Mucosa of rectum (tissue), 2 donors: Measurements from ENCODE around the gene GOLGA6B.
"Not testable (repeated sequence)": the region's sequence is repeated elsewhere in the genome, so short reads cannot be mapped to it uniquely, and the experiment has no call there.

Source experiments
- H3K27ac ChIP-seq, 2 donors: one replicate each; pipeline ENCODE4 v1.7.0; 2013; ENCODE audit warnings: inconsistent platforms in 2 of 2, low read depth in 2 of 2, low read length in 2 of 2
- H3K27me3 ChIP-seq, 2 donors: one replicate each; pipeline ENCODE4 v1.7.0; 2013; ENCODE audit warnings: low read length in 2 of 2; ENCODE audit not compliant: control insufficient read depth in 2 of 2, insufficient read depth in 2 of 2
- H3K36me3 ChIP-seq, 2 donors: one replicate each; pipeline ENCODE4 v1.7.0; 2013; ENCODE audit warnings: low read length in 2 of 2; ENCODE audit not compliant: control insufficient read depth in 2 of 2, insufficient read depth in 2 of 2
- H3K4me1 ChIP-seq, 2 donors: one replicate each; pipeline ENCODE4 v1.7.0; 2013; ENCODE audit warnings: low read length in 2 of 2, mild to moderate bottlenecking in 1 of 2; ENCODE audit not compliant: control insufficient read depth in 2 of 2, insufficient read depth in 2 of 2
- H3K4me3 ChIP-seq, 2 donors: one replicate each; pipeline ENCODE4 v1.7.0; 2013; ENCODE audit warnings: low read length in 2 of 2
- H3K9ac ChIP-seq, 2 donors: one replicate each; pipeline ENCODE4 v1.7.0; 2013; ENCODE audit warnings: low read length in 2 of 2, low read depth in 1 of 2, mild to moderate bottlenecking in 1 of 2
- H3K9me3 ChIP-seq, 2 donors: one replicate each; pipeline ENCODE4 v1.7.0; 2013; ENCODE audit warnings: low read length in 2 of 2; ENCODE audit not compliant: control insufficient read depth in 2 of 2
- donor health status: healthy.
- donor health status: Normal muscosa, but diverticular disease.

The GOLGA6B gene

DNA sequence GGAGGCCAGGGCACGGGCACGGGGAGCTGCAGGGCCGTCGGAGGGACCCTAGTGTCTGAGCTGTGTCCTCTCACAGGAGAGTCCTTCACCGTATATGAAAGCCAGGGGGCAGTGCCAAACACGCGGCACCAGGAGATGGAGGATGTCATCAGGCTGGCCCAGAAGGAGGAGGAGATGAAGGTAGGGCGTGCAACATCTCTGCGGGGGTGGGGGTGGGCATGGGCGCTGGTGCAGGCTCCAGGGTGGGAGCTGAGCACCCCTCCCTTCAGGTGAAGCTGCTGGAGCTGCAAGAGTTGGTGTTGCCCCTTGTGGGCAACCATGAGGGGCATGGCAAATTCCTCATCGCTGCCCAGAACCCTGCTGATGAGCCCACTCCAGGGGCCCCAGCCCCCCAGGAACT is 11.2 kb downstream of the GOLGA6B start:
- not testable (repeated sequence) for H3K9me3 ChIP-seq

DNA sequence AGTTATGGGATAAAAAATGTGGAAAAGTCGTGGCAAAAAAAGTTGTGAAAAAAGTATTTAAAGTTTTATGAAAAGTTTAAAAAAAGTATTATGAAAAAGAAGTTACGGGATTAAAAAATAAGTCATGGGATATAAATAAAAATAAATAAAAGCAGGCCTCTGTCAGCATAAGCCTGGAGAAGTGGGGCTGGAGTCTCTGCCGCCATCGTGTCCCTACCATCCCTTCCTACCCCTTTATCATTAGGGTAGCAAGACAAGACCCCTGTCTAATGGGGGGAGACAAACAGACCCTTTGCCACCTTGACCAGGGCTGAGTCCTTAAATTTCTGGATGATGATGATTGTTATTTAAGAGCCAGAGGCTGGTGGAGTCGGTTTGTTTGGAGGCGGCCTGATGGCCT is 15.3 kb downstream of the GOLGA6B start:
- not testable (repeated sequence) for H3K4me1 ChIP-seq, H3K27me3 ChIP-seq, H3K36me3 ChIP-seq, H3K27ac ChIP-seq, H3K4me3 ChIP-seq, H3K9ac ChIP-seq, H3K9me3 ChIP-seq

More for the DNA sequence above, 11.2 kb downstream of the GOLGA6B start:
- H3K9ac ChIP-seq, H3K36me3 ChIP-seq, H3K27me3 ChIP-seq, H3K27ac ChIP-seq, H3K4me3 ChIP-seq, H3K4me1 ChIP-seq: not testable (repeated sequence)

DNA sequence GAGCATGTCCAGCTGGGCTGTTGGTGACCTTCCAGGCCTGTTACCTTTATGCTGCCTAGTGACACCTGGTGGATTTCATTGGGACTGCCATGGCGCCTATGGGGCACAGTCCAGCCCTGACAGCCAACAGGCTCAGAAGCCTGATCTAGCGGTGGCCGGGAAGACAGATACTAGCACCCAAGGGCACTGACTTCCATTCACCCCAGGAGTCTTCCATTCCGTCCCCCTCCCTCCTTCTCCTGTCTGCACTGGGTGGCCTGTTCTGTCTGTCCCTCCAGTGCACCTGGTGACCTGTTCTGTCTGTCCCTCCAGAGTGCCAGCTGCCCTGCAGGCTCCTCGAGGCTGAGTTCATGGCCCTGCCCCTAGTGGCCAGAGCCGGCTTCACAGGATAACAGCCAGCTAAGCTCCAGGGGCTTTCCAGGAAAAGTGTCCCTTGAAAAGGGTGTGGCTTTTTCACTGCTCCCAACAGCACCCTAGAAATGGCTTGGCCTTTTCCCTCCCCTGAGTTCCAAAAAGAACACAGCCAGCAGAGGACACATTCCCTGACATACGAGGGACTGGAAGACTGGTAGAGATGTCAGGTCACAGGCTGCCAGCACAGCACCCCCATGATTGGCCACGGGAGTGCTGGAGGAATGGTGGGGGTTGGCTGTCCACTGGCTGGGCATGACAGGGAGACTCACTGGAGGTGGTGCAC is 16.3 kb downstream of the GOLGA6B start:
- Histone ChIP-seq H3K9ac (peak overlapping the region in 1 of 2 donors; percentile 27), H3K4me3 (peak overlapping the region; percentile 65 to 68)
- H3K27ac ChIP-seq = not testable (repeated sequence)

DNA sequence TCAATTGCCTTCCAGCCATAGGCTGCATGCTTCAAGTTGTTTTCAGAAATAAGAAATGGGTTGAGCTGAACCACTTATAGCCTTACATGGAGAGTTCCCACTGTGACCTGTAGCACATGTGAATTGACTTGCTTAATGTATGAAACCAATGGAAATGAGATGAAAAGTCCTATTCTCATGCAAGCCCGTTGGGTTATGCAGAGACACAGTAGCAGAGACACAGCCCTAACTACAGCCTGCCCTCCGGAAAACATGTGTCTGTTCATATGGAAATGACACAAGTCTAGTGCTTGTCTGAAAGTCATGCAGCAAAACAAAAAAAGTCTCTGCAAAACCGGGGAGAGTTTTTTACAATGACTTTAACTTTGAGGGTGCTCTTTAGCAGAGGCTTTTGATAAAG is 17.0 kb downstream of the GOLGA6B start:
- Histone ChIP-seq H3K9ac (no peak overlapping the region), H3K4me3 (no peak overlapping the region), H3K4me1 (no peaks in the 10 kb centered on the region), H3K36me3 (no peaks in the 10 kb centered on the region), H3K9me3 (no peaks in the 10 kb centered on the region), H3K27ac (no peak overlapping the region), H3K27me3 (peaks cover 0 to 3% of the 10 kb centered on the region in 2 donors)

More for the DNA sequence above, 16.3 kb downstream of the GOLGA6B start:
- H3K4me1 ChIP-seq, H3K9me3 ChIP-seq, H3K36me3 ChIP-seq, H3K27me3 ChIP-seq: not testable (repeated sequence)

DNA sequence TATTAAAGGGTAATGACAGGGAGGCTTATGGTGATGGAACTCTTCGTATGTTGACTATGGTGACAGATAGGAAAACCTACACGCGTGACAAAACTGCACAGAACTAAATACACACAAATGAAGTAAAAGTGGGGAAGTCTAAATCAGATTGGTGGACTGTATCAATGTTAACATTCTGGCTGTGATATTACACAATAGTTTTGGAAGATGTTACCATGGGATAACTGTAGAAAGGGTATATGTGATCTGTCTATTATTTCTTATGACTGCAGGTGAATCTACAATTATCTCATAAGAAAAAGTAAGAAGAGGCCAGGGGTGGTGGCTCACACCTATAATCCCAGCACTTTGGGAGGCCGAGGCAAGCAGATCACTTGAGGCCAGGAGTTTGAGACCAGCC is 22.3 kb downstream of the GOLGA6B start:
- H3K27me3 ChIP-seq = peaks cover 6 to 10% of the 10 kb centered on the region in 2 donors
- H3K27ac ChIP-seq = no peak overlapping the region
- no peak overlapping the region for H3K4me3 ChIP-seq
- no peaks in the 10 kb centered on the region for H3K4me1 ChIP-seq
- no peaks in the 10 kb centered on the region for H3K9me3 ChIP-seq
- no peak overlapping the region for H3K9ac ChIP-seq
- H3K36me3 ChIP-seq = no peaks in the 10 kb centered on the region

DNA sequence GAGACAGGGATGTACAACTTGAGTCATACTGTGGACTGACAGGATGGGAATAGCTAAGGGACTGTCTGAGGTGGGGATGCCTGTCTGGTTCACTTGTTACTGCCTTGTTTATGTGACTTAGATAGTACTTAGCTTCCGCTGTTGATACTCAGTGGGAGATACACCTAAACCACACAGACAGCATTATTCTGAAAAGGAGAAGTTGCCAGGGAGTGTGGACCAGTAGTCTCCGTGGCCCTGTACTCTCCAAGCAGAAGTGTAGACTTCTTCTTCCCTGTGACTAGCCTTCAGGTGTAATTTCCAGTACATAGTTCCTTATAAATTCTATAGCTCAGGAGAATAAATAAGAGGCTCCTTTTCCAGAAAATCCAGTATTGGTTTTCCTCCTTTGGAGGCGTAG is 26.4 kb downstream of the GOLGA6B start:
- Histone ChIP-seq H3K4me3 (no peak overlapping the region), H3K9ac (no peak overlapping the region), H3K27ac (no peak overlapping the region), H3K36me3 (no peaks in the 10 kb centered on the region), H3K27me3 (peaks cover 4 to 10% of the 10 kb centered on the region in 2 donors), H3K9me3 (no peaks in the 10 kb centered on the region), H3K4me1 (peaks cover 5 to 8% of the 10 kb centered on the region in 2 donors)

DNA sequence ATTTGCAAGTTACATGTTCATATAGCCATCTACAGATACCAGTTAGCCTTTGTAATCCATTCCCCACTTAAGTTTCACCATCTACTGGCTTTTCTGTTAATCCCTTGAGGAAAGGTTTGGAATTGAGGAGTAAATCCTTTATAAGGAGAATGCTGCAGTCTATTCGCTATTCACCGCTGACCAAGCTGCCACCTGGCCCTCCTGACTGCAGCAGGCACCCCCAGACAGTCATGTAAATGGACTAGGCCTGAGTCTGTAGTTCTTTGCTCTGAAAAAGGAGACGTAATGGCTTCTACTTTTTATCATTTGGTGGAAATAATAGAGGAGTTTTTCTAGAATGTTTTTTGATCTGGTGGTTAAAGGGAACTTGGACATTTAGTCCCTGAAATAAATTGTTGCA is 28.3 kb downstream of the GOLGA6B start:
- Histone ChIP-seq H3K9me3 (no peaks in the 10 kb centered on the region), H3K36me3 (no peaks in the 10 kb centered on the region), H3K27me3 (peaks cover 4 to 10% of the 10 kb centered on the region in 2 donors), H3K27ac (no peak overlapping the region), H3K9ac (no peak overlapping the region), H3K4me3 (no peak overlapping the region), H3K4me1 (peaks cover 8% of the 10 kb centered on the region in 2 donors)

DNA sequence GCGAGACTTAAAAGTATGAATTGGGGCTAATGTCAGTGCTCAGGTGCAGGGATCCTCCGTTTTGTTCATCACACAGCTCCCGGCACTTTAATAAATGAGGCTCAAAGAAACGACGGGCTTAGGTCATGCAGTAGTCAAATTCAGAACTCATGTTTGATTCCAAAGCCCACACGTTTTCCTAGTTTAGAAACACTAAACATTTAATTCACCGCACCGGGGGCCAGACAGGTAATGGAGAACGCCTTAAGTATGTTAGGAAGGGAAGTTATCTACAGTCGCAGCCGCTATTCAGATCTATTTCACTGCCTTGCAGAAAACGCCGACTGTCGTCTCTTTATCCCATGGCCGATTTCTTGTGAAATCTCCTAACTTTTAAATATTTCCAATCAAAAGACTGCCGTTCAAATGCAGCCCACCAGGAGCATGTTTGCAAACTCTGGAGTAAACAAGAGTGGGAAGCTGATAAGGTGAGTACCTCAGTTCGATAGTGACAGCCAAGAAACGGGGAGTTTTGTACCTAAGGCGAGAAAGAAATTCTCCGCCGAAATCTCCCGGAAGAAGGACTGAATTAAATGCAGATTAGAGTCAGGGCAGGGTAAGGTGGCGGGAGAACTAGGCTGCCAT is 30.9 kb downstream of the GOLGA6B start:
- Histone ChIP-seq H3K27me3 (no peaks in the 10 kb centered on the region), H3K9me3 (no peaks in the 10 kb centered on the region), H3K27ac (peak overlapping the region; percentile 91 to 96), H3K9ac (peak overlapping the region; percentile 86 to 96), H3K4me3 (peak overlapping the region; percentile 99 to 100), H3K36me3 (no peaks in the 10 kb centered on the region), H3K4me1 (peaks cover 8% of the 10 kb centered on the region in 2 donors)

DNA sequence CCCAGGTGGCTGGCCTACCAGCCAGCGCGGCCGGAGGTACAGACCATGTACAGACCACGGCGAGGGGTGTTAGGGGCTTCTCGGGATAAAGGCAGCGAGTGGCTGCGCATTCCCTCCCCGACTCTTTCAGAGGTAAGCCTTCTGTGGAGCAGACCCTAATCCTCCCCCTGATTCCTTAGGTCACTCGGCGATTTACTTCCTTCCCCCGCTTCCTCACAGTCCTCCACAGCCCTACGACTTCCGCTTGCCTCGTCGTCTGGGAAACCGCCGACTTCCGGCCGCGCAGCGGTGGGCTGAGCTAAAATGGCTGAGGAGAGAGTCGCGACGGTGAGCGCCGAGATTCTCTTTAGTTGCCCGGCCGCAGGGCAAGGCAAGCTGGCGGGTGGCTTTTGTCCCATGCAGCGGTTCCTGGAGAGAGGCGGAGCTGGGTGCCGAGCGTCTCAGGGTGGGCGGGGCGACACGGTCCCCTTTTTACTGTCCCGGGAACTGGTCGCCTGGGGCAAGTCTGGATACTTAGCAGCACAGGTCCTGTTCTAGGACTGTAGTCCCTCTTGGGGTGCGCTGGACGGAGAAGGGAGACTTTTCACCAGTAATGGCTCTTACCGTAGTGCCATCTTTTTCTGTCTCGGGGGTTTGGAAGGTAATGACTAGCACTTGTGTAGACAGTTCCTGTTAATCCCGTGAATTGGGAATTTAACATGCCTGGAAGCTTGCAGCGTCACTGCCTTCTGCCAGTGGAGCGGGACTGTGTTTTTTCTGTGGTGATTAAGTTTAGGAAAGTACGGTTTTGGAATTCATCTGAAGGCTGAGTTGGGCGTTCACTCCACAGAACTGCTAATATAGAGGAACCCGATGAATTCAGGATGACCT is 31.7 kb downstream of the GOLGA6B start, which contains the start of the genes BBS4 and HIGD2B:
Gene BBS4, plus strand, starts transcription at position 283 of the 870 bp plus-strand sequence. Its CDS starts 21 bp downstream, at position 304.
Gene HIGD2B, minus strand, starts transcription at position 258 of the 870 bp plus-strand sequence. CDS start 9,808 bp downstream, outside the sequence.
- peak within 1 kb of the TSS; percentile 91 to 96 for H3K27ac ChIP-seq
- H3K9ac ChIP-seq = peak within 1 kb of the TSS; percentile 86 to 96
- H3K36me3 ChIP-seq = no peaks in the 10 kb centered on the region
- H3K27me3 ChIP-seq = no peaks in the 10 kb centered on the region
- H3K9me3 ChIP-seq = no peaks in the 10 kb centered on the region
- H3K4me3 ChIP-seq = peak within 1 kb of the TSS; percentile 99 to 100
- H3K4me1 ChIP-seq = peaks cover 8% of the 10 kb centered on the region in 2 donors

DNA sequence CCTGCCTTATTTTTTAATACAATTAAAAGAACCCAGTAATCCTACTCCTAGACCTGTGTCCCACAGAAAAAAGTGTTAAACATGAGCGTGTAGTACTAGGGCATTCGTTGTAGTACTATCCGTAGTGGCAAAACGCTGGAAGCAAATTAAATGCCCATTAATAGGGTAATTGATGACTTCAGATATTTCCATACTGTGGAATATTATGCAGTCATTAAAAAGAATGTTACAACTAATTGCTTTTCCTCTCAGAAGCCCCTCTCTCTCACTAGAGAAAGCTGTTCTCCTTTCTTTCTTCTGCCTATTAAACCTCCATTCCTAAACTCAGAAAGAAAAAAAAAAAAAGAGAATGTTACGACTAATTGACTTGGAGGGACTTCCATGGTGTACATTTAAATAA is 34.2 kb downstream of the GOLGA6B start:
- Histone ChIP-seq H3K9me3 (no peaks in the 10 kb centered on the region), H3K36me3 (no peaks in the 10 kb centered on the region), H3K4me3 (no peak overlapping the region), H3K4me1 (peaks cover 8% of the 10 kb centered on the region in 2 donors), H3K27me3 (no peaks in the 10 kb centered on the region), H3K27ac (no peak overlapping the region), H3K9ac (no peak overlapping the region)
